ENCODE data around the gene ASPSCR1. TPM values are rescaled to one million over a fixed set of nuclear protein-coding genes. Genes with fewer than 3 reads are reported as not detected.
"Not testable (repeated sequence)": the region's sequence is repeated elsewhere in the genome, so short reads cannot be mapped to it uniquely, and the experiment has no call there.

Gene ASPSCR1
- total and polyA plus RNA-seq, 8 donors: 35.1 to 64.3 (median 44.4) TPM

- ATAC-seq (peak; percentile 36), DNase-seq (peak in 2 of 4 donors; percentile 67 to 83)
- H3K9me3 ChIP-seq: peaks cover 0 to 5% of the 10 kb centered on the region in 2 donors
- H3K27ac ChIP-seq: peak overlapping the region; percentile 91 to 93
- no peak for TF ChIP-seq CTCF (IDR thresholded peaks at IDR 0.05)
- intact Hi-C loops (cut with DNase I): no loop called here
- H3K36me3 ChIP-seq: peaks cover 0 to 5% of the 10 kb centered on the region in 2 donors
- peaks cover 10 to 35% of the 10 kb centered on the region in 2 donors for H3K4me1 ChIP-seq
- H3K27me3 ChIP-seq: no peaks in the 10 kb centered on the region
- H3K4me3 ChIP-seq: peak overlapping the region; percentile 74 to 88
Measured at GRCh38 chr17:81976332-81977210, 858 bp upstream of the ASPSCR1 start.

- intact Hi-C loops (cut with DNase I): no loop called here
- peak in 1 of 4 donors; percentile 72 for DNase-seq
- no peak for ATAC-seq
- H3K27me3 ChIP-seq: no peaks in the 10 kb centered on the region
- no peak for TF ChIP-seq CTCF (IDR thresholded peaks at IDR 0.05)
- H3K4me3 ChIP-seq: peak overlapping the region; percentile 74 to 88
- H3K4me1 ChIP-seq: peaks cover 10 to 35% of the 10 kb centered on the region in 2 donors
- H3K36me3 ChIP-seq: peaks cover 0 to 13% of the 10 kb centered on the region in 2 donors
- H3K9me3 ChIP-seq: peaks cover 0 to 1% of the 10 kb centered on the region in 2 donors
- no peak overlapping the region for H3K27ac ChIP-seq
Measured at GRCh38 chr17:81978524-81979298, 1.3 kb downstream of the ASPSCR1 start.

GRCh38 chr17:81980122-81980521 lies 2.7 kb downstream of the ASPSCR1 start:
- no peak overlapping the region for H3K4me3 ChIP-seq
- DNase-seq: no peak
- H3K4me1 ChIP-seq: peaks cover 10 to 35% of the 10 kb centered on the region in 2 donors
- intact Hi-C loops (cut with DNase I): no loop called here
- no peak for ATAC-seq
- H3K36me3 ChIP-seq: peaks cover 0 to 24% of the 10 kb centered on the region in 2 donors
- H3K27ac ChIP-seq: no peak overlapping the region
- no peaks in the 10 kb centered on the region for H3K27me3 ChIP-seq
- no peak for TF ChIP-seq CTCF (IDR thresholded peaks at IDR 0.05)
- no peaks in the 10 kb centered on the region for H3K9me3 ChIP-seq

- ATAC-seq (peak; percentile 21), DNase-seq (no peak)
- TF ChIP-seq CTCF (IDR thresholded peaks at IDR 0.05): no peak
- Histone ChIP-seq H3K27ac (peak overlapping the region in 1 of 2 donors; percentile 26), H3K36me3 (peaks cover 0 to 31% of the 10 kb centered on the region in 2 donors), H3K4me3 (no peak overlapping the region), H3K9me3 (no peaks in the 10 kb centered on the region), H3K4me1 (peaks cover 10 to 35% of the 10 kb centered on the region in 2 donors), H3K27me3 (no peaks in the 10 kb centered on the region)
- intact Hi-C loops (cut with DNase I): no loop called here
Measured at GRCh38 chr17:81980707-81981343, 3.4 kb downstream of the ASPSCR1 start.

- H3K27me3 ChIP-seq; H3K27ac ChIP-seq; H3K9me3 ChIP-seq; ATAC-seq; DNase-seq; intact Hi-C loops (cut with DNase I); H3K4me3 ChIP-seq: not testable (repeated sequence)
- Histone ChIP-seq H3K4me1 (peaks cover 10 to 32% of the 10 kb centered on the region in 2 donors), H3K36me3 (peaks cover 0 to 38% of the 10 kb centered on the region in 2 donors)
Measured at GRCh38 chr17:81981511-81981910, 4.1 kb downstream of the ASPSCR1 start.
